Inflammatory macrophage treated with lipopolysaccharide for 4 hours (primary cell): ENCODE data around the gene LARGE1.
A peak's percentile ranks its signal among the peaks of the same experiment; 100 is the strongest.

Experiments used
- DNase-seq: peaks from one replicate; pipeline ENCODE4 v3.0.0-alpha.2; 2020

The LARGE1 gene

GRCh38 chr22:33337524-33337923 is 582.8 kb downstream of the LARGE1 start:
- DNase-seq = no peak

- DNase-seq = no peak
Observed at GRCh38 chr22:33335611-33336279, 584.5 kb downstream of the LARGE1 start.

- DNase-seq = no peak
Observed at GRCh38 chr22:33332538-33332937, 587.7 kb downstream of the LARGE1 start.

- DNase-seq = no peak
Observed at GRCh38 chr22:33331017-33331416, 589.3 kb downstream of the LARGE1 start.

- DNase-seq = no peak
Observed at GRCh38 chr22:33330534-33330933, 589.7 kb downstream of the LARGE1 start.

GRCh38 chr22:33329398-33329797 is 590.9 kb downstream of the LARGE1 start:
- no peak for DNase-seq

- DNase-seq = no peak
Observed at GRCh38 chr22:33328789-33329296, 591.4 kb downstream of the LARGE1 start.

- DNase-seq = no peak
Observed at GRCh38 chr22:33327348-33327860, 592.9 kb downstream of the LARGE1 start.

GRCh38 chr22:33326540-33327295 is 593.6 kb downstream of the LARGE1 start:
- DNase-seq = no peak

GRCh38 chr22:33325232-33326004 is 594.9 kb downstream of the LARGE1 start:
- DNase-seq = no peak

GRCh38 chr22:33324228-33324627 is 596.0 kb downstream of the LARGE1 start:
- no peak for DNase-seq

- DNase-seq = no peak
Observed at GRCh38 chr22:33321466-33321865, 598.8 kb downstream of the LARGE1 start.

GRCh38 chr22:33315954-33316353 is 604.3 kb downstream of the LARGE1 start:
- no peak for DNase-seq

GRCh38 chr22:33315117-33315516 is 605.2 kb downstream of the LARGE1 start:
- no peak for DNase-seq

- DNase-seq = no peak
Observed at GRCh38 chr22:33314316-33314715, 606.0 kb downstream of the LARGE1 start.

- no peak for DNase-seq
Observed at GRCh38 chr22:33303099-33303498, 617.2 kb downstream of the LARGE1 start.

- no peak for DNase-seq
Observed at GRCh38 chr22:33302549-33302948, 617.7 kb downstream of the LARGE1 start.

- DNase-seq = peak; percentile 44
Observed at GRCh38 chr22:33302049-33302545, 618.2 kb downstream of the LARGE1 start.

GRCh38 chr22:33300165-33300564 is 620.1 kb downstream of the LARGE1 start:
- DNase-seq = no peak

GRCh38 chr22:33299245-33299956 is 620.9 kb downstream of the LARGE1 start:
- peak; percentile 59 for DNase-seq

- DNase-seq = no peak
Observed at GRCh38 chr22:33296941-33297340, 623.3 kb downstream of the LARGE1 start.

- no peak for DNase-seq
Observed at GRCh38 chr22:33288078-33288477, 632.2 kb downstream of the LARGE1 start.
